SKM-1 (cell line): ENCODE measurements around the gene BRF1.

Experiments used
- DNase-seq: peaks from one replicate; lab custom pipeline; 2025; ENCODE audit not compliant: unreplicated experiment; lab: John Stamatoyannopoulos, UW

Gene BRF1

DNA sequence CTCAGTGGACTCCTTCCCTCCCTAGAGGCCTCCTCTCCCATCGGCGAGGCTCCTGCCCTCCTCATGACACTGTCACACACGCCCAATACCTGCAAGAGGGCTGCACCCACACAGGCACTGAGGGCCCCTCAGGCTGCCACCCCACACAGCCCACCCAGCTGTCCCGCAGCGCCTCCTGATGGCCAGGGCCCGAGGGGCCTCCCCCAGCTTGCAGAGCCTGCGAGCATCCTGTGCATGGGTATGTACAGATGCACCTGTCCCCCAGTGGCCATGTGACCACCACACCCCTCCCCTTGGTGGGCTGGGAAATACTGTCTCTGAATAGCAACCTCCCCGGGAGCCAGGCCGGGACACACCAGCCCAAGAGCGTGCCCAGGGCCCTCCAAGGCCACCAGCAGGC, 100.7 kb downstream of the BRF1 start:
- no peak for DNase-seq

DNA sequence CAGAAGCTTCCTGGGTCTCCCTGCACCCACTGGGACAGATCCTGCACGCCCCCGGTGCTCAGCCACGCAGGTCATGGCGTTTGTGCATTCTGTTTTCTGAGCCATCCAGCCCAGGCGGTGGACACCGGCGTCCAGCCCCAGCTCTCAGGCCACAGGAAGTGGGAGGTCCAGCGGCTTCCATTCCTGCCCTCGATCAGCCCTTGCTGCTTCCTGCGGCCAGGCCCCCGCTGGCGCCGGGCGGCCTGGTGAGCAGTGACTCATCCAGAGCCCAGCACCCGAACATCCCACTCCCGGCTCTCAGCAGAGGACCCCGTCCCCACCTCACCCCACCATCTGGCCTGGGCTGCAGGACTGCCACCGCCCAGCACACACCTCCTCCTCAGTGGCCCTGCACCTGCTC, 101.7 kb downstream of the BRF1 start:
- no peak for DNase-seq

DNA sequence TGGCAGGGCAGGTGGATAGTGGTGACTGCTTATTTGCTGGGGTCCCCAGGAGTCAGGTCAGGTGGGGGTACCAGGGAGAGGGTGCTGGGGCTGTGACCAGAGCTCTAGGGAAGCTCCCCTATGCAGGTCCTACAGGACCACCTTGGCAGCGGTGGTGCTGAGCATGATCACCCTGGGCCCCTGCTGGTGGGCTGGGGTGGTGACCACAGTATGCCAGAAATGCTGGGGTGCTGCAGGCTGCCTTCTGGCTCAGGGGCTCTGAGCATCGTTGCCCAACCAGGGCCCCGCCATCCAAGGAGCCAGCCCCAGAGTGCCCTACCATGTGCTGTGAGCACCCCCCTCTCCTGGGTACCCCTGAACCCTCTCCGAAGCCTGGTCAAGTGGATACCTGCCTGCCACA, 102.2 kb downstream of the BRF1 start:
- no peak for DNase-seq

DNA sequence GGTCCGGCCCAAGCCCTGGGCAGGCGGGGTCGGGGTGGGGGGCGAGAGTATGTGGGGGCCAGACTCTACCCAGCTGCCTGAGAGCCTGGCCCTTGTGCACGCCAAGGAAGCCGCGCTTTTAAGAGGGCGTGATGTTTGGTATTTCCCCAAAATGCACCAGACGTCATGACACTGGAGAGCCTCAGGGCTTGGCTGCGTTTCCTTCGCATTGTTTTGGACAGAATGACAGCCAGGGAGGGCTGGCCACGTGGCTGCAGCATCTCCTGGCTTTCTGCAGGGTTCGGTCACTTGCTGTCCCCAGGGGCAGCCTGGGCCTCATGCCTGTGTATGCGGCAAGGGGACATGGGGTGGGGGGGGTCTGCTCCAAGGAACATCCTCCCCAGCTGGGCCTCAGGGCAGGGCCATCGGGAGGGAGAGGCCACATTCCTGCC, 103.6 kb downstream of the BRF1 start:
- DNase-seq, result no peak

DNA sequence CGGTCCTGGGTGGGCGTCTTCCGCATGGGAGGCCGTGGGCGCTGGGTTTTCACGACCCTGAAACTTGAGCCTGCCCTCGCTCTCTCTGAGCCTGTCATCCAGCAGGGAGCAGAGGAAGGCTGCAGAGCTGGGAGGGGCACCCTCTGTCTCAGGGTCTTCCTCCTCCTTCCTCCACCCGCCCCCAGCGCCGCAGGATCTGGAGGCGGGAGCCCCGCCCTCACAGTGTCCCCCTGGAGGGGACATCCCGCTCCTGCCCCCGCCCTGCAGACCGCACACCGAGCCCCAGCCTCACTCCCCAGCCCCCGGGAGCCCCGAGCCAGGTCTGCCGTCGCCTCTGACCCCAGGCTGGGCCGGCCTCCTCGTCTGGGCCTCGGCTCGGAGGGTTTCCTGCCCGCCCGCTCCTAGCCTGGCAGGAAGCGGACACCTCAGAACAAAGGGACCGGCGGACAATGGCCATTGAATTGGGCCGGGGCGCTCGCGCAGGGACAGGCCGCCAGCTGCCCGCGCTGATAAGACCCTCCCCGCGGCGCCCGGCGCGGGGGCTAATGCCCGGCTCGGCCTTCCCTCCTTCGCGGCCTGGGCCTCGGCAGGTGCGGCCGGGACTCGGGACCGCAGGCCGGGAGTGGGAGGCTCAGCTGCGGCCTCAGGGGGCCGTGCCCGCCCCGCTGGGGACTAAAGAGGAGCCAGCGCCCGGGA, 104.4 kb downstream of the BRF1 start:
- no peak for DNase-seq

DNA sequence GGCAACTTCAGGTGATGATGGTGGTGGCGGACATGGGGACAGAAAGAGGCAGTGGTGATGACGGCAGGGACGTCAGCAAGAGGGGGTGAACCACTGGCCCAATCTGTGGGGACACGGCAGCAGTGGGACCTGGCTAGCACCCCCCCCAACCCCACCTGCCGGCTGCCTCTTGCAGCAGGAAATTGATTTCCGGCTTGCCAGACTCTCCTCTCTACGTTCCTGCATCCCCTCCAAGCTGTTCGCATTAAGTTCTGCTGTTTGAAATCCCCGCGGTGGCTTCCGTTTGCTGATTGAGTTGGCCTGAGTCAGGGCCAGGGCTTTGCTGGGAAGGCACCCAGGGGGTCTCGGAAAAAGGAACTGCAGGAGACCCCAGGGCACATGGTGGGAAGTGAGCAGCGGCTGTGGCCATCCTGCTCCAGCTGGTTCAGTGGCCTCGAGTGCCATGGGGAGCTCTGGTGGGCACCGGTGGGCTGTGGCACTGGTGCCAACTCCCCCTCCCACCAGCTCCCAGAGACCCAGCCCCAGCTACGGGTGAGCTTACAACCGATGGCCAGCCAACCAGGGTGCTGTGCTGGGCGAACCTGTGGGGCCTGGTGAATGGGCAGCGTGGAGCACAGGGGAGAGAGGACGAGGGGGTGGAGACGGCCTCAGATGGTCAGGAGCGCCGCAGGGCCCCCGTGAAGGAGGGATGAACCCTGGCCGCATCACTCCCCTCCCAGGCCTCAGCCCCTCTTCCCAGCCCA, 105.1 kb downstream of the BRF1 start:
- DNase-seq, result no peak

DNA sequence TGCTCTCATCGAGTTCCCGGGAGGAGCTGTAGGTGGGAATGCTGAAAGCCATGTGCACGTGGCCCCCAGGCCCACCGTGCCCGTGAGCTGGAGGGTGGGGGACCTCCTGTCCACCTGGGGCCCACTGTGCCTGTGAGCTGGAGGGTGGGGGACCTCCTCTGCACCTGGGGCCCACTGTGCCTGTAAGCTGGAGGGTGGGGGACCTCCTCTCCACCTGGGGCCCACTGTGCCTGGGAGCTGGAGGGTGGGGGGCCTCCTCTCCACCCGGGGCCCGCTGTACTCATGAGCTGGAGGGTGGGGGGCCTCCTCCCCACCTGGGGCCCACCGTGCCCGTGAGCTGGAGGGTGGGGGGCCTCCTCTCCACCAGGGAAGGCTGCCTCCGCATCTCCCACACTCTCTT, 105.8 kb downstream of the BRF1 start:
- no peak for DNase-seq

DNA sequence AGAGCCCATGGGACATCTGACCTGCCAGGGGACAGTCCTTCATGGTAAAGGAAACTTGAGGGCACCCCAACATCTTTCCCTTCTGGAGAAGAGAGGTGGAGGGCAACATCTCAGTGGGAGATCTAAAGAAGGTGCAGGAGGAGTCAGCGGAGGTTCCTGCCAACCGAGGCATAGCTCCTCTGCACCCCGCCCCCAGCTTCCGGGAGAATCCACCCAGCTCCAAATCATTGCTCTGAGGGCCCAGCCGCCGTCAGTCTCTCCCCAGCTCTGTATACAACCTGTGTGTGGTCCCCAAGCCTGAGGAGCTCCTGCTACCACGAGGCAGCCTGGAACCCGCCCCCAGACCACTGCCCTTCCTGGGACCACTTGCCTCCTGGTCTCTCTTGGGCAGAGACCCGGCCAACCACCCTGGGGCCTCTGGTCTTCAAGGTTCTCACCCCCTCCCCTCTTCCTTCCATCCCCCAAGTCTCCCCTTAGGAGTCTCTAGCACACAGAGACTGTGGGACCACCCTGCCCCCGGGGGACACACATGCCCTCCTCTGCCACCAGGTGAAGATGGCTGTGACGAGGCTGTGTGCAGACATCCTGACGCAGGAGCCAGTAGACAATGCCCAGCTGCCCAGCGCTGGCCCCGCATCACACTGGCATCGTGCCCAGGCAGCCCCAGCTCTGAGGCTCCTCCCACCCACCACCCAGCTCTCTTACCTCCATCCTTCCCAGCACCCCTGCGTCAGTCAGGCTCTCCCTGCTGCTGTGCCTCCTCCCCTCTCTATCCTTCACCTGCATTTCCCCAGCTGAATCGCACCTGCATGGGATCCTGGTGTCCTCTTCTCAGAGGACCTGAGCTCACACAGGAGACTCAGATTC, 106.7 kb downstream of the BRF1 start:
- DNase-seq, result no peak

DNA sequence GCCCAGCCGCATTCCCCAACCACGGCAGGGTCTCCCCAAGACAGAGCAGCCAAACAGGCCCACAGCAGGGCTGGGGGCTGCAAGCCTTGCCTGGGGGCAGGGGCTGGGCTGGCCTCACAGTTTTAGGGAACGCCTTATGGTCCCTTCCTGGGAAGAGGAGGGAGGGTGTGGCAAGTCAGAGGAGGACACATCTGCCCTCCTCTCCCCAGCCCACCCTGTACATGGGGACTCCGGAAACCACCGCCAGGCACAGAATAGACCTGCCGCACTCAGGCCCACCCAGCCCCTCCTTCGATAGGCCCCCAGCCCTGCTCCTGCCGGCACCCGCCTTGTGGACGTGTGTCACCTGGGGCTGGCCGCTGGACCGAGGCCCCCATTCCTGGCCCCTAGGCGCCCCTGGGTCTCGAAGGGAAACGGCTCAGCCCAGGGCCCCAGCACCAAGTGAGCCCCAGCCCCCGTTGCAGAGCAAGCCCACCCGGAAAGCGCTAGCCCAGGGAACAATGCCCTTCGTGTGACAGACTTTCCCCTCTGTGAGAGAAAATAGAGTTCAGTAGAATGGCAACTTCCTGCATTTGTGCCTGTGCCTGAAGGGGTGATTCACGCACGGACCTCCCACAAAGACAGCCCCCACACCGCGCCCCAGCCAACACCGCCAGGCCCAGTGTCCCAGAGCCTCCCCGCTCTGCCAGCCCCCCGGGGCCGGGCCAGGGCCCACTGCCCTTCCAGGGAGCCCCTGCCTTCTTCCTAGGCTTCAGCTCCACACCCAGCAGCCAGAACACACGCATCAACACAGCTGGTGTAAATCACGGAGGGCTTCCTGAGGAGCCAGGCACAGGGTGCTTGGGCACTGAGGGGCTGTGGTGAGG, 107.7 kb downstream of the BRF1 start:
- DNase-seq, result no peak

DNA sequence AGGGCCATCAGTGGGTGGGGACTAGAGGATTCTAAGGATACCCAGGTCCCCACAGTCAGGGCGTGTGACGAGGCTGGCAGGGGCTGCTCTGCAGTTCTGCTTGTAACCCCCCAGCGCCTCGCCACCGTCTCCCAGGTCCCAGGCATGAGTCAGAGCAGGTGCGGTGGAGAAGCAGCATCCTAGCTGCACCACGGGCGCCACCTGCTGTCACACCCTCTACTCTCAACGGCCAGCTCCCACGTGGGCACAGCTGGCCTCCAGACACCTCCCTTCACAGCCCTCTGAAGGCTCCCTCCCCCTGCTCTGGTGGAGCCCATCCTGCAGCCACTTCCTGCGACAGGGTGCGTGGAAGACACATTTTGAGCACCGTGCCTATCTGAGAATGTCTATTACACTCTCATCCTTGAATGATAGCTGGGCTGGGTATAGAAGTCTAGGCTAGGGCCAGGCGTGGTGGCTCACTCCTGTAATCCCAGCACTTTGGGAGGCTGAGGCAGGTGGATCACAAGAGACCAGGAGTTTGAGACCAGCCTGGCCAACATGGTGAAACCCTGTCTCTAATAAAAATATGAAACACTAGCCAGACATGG, 112.8 kb downstream of the BRF1 start:
- no peak for DNase-seq

DNA sequence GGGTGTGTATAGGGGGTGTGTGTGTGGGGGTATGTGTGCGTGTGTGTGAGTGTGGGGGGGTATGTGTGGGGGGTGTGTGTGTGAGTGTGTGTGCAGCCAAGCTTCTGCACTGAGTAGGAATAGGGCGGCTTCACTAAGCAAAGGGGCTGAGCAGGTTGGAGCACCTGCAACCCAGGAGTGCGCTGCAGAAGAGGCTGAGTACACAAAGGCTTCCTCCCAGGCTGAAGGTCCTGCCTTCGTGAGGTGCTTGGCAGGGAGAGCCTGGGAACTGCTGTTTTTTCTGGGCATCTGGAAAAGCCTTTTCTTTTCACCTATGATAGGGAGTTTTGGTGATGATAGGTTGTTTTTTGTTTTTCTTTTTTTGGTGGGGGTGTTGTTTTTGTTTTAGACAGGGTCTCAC, 113.7 kb downstream of the BRF1 start:
- no peak for DNase-seq

DNA sequence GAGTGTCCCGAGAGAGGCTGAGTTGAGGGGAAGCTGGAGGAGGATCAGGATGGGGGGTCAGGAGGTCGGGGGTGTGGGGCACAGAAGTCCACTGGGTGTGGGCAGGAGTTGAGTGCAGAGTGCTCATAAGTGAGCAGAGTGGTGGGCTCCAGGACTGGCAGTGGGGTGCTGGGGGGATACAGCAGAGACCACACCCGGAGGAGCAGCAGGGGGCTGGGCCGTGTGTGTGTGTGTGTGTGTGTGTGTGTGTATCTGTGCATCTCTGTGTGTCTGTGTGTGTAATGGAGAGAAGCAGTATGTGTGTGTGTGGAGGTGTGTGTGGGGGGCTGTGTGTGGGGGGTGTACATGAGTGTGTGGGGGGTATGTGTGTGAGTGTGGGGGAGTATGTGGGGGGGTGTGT, 114.8 kb downstream of the BRF1 start:
- DNase-seq, result no peak

DNA sequence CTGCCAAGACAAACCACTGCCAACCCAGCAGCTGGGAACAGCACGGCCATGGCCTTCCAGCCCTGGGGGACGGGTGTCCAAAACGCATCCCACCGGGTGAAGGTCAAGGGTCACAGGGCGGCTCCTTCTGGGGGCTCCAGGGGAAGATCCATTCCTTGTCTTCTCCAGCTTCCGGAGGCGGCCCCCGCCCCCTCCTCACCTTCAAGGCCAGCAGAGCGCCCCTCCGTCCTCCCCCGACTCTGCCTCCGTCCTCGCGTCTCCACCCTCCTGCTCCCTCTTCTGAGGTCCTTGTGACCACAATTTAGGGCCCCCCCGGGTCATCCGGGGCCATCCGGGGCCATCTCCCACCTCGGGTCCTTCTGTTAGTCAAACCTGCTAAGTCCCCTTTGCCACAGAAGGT, 115.8 kb downstream of the BRF1 start:
- no peak for DNase-seq

DNA sequence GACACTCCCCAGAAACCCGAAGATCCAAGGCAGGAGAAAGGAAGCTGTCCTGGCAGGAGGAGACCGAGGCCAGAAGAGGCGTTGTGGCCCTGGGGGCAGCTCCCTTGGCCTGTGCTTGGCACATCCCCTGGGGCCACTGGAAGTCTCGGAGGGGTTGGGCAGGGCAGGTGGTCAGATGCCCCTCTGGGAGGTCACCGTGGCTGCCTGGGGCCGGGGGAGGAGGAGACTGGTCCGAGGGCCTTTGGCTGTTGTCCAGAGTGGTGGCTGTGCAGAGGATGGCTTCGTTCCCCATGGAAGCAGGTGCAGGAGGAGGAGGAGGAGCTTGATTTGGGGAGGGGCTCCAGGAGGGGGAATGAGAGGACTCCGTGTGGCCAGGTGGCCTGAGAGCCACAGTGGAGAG, 116.3 kb downstream of the BRF1 start:
- no peak for DNase-seq

DNA sequence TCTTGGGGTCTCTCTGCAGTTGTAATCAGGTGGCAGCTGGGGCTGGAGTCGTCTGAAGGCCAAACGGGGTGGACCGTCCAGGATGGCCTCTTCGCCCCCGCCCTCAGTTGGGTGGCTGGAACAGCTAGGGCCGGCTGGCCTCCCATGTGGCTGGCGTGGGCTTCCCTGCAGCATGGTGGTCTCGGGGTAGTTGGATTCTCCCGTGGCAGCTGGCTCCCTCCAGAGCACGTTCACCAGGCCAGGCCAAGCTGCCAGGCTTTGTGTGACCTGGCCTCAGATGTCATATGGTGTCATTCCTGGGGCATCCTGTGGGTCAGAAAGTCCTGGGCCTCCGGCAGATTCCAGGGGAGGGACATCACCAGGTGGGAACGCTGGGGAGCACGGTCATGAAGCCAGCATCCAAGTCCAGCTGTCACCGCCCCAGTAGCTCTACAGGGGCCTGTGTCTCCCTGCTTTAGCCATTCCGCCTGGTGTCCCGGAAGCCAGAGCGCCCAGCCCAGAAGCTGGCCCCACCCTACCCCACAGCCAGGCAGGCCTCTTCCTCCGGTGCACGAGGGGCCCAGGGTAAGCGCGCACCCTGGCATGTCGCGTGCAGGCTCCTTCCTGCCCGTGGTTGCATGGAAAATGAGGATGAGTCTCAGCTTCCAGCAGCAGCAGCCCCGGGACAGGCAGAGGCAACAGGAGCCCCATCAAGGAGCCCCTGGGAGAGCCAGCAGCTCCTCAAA, 118.3 kb downstream of the BRF1 start:
- no peak for DNase-seq

DNA sequence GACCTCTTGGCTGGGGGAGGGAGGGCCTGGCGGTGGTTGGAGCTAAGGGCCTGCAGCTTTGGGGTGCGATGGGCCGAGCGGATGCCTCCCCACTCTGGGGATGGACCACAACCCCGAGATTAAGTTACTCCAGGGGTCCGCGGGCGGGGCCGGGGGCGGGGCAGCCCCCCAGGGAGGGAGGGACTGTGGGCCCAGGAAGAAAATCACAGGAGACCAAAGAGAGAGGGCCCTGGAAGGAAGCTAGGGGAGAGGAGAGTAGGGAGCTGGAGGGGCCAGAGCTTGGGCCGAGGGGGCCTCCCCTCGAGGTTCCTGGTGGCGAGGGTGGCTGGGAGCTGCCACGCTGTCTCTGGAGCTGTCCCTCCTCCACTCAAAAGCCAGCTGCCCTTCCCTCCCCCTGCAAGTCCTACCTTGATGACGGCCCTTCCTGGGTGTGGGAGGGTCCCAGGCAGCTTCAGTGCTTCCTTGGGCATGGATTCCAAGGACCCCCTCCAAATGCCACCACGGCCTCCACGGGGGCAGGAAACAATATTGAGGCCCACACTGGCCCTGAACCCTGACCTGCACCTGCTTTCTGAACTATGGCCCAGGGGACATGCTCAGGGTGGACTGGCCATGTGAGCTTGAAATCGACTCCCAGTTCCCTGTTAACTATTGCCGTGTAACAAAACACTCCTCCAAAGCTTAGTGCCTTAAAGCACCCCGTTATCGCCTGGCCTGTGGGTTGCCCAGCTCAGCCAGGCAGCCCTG, 119.1 kb downstream of the BRF1 start:
- DNase-seq, result no peak

DNA sequence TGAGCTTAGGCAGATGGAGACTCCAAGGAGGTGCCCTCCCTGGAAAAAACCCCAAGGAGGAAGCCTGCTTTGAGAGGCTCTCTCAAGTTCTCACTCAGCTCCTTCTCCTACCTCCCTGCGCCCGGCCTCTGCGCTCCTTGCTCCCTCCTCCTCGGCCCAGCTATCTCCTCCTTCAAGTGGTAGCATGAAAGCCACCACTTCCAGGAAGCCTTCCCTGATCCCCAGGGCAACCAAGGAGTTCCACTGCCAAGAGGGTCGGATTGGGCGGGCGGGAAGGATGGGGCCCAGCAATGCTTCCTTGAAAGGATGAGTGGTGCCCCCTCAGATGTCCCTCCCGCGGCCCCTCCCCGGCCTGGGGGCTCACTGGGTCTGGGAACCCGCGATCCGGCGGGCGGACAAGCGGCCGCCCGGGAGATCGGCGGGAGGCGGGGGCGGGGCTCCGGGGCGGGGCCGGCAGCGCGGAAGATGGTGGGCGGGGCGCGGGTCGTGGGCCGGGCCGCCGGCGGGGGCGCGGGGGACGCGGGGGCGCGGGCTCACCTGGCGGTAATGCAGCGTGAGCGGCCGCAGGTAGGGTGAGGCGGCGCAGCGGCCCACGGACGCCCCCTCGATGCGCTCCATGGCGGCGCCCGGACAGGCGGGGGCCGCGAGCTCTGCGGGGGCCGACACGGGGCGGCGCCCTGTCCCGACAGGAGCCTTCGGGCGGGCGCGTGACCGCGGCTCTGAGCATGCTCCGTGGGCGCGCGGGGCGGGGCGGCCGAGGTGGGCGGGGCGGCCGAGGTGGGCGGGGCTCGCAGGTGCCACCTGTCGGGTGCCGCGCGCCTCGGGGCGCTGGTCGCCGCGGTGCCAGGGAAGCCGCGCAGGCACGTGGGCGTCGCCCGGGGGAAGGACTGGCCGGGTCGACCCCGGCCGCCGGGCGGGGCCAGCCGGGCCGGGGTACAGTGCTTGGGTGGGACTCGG, 119.9 kb downstream of the BRF1 start, which contains the start of gene NUDT14:
Gene NUDT14 (minus strand): TSS at position 721 of the 957 bp plus-strand sequence. CDS start 103 bp downstream, at position 618.
- no peak for DNase-seq

DNA sequence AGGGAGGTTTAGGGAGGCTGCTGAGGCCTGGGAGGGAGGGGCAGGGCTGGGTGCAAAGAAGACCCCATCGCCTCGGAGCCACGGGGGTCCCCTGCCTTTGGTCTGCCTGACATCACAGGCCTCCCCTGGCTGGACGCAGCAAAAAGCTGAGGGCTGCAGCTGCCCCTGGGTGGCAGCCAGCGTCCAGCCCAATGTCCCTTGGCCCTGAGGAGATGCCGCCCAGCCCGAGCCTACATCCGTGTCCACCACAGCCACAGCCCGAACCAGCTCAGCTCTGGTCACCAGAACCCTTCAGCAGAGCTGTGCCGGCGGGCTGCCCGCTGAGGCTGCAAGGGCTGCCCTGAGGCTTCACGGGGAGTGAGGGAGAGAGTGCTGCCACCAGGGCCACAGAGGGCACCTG, 121.6 kb downstream of the BRF1 start:
- no peak for DNase-seq
